22Rv1 (cell line): ENCODE data around the gene TAF1L.

Experiments used
- ZFX ChIP-seq: fragments of 450-650 bp; IDR thresholded peaks from 2 replicates; pipeline ENCODE4 v1.6.1; 2017; ENCODE audit warnings: antibody characterized with exemption, borderline replicate concordance
- TF ChIP-seq, protein P1 (sequence below): fragments of 450-650 bp; IDR thresholded peaks from 2 replicates; pipeline ENCODE4 v1.5.1; 2017; ENCODE audit warnings: mild to moderate bottlenecking

DNA sequence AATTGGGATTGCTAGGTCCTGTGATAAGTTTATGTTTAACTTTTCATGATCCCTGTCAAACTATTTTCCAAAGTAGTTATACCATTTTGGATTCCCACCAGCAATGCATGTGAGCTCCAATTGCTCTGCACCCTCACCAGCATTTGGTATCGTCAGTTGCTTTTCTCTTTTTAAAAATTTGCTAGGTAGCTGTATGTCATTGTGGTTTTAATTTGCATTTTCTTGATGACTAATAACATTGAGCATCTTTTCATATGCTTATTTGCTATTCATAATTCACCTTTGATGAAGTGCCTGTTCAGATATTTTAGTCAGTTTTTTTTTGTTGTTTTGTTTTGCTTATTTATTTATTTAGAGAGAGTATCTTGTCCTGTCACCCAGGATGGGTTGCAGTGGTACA is 12.5 kb downstream of the TAF1L start:
- TF ChIP-seq, protein P1, sequence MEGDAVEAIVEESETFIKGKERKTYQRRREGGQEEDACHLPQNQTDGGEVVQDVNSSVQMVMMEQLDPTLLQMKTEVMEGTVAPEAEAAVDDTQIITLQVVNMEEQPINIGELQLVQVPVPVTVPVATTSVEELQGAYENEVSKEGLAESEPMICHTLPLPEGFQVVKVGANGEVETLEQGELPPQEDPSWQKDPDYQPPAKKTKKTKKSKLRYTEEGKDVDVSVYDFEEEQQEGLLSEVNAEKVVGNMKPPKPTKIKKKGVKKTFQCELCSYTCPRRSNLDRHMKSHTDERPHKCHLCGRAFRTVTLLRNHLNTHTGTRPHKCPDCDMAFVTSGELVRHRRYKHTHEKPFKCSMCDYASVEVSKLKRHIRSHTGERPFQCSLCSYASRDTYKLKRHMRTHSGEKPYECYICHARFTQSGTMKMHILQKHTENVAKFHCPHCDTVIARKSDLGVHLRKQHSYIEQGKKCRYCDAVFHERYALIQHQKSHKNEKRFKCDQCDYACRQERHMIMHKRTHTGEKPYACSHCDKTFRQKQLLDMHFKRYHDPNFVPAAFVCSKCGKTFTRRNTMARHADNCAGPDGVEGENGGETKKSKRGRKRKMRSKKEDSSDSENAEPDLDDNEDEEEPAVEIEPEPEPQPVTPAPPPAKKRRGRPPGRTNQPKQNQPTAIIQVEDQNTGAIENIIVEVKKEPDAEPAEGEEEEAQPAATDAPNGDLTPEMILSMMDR: no peak
- no peak for TF ChIP-seq ZFX
